Measurements from ENCODE around the gene RIT2. TPM values are rescaled to one million over a fixed set of nuclear protein-coding genes. Genes with fewer than 3 reads are reported as not detected.
A peak's percentile ranks its signal among the peaks of the same experiment; 100 is the strongest.

The RIT2 gene
- polyA plus RNA-seq, 1 donor from 2014 or later: 1.1 TPM

DNA sequence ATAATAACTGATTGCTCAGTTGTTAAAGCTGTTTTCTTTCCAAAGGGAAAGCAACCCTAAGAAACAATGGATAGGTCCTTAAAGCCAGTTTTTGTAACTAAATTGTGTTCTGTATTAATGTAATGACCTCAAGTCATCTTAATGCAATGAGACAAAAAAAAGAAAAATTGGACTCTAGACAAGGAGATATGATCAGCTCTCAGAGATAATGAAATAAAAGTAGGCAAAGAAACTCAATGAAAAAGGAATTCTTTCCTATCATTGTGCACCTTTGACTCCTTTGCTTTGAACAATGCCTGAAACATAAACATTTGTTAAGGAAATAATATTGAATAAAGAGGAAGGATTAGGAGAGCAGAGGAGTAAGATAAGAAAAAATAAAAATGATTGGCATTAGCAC lies 86.1 kb downstream of the RIT2 start:
- H2AFZ ChIP-seq (ENCODE audit: low read depth, low read length): no peak overlapping the region
- H3F3A ChIP-seq (ENCODE audit: insufficient read depth, low read length, poor library complexity, severe bottlenecking): no peaks in the 10 kb centered on the region
- no peak overlapping the region for H3K9ac ChIP-seq (ENCODE audit: low read length)
- H3K27ac ChIP-seq (ENCODE audit: low read length): no peak overlapping the region
- H3K4me3 ChIP-seq (ENCODE audit: low read length): no peak overlapping the region
- H4K20me1 ChIP-seq (ENCODE audit: insufficient read depth): no peaks in the 10 kb centered on the region
- H3K79me2 ChIP-seq (replicated peaks; ENCODE audit: insufficient read depth, low read length): no peaks in the 10 kb centered on the region
- no peaks in the 10 kb centered on the region for H3K36me3 ChIP-seq (ENCODE audit: insufficient read depth, low read length)
- no peaks in the 10 kb centered on the region for H3K27me3 ChIP-seq (ENCODE audit: insufficient read depth, low read depth, low read length)
- H3K9me3 ChIP-seq (ENCODE audit: low read length): no peaks in the 10 kb centered on the region
- H3K9me2 ChIP-seq (ENCODE audit: insufficient read depth, low read length): no peaks in the 10 kb centered on the region
- TF ChIP-seq, protein P1, sequence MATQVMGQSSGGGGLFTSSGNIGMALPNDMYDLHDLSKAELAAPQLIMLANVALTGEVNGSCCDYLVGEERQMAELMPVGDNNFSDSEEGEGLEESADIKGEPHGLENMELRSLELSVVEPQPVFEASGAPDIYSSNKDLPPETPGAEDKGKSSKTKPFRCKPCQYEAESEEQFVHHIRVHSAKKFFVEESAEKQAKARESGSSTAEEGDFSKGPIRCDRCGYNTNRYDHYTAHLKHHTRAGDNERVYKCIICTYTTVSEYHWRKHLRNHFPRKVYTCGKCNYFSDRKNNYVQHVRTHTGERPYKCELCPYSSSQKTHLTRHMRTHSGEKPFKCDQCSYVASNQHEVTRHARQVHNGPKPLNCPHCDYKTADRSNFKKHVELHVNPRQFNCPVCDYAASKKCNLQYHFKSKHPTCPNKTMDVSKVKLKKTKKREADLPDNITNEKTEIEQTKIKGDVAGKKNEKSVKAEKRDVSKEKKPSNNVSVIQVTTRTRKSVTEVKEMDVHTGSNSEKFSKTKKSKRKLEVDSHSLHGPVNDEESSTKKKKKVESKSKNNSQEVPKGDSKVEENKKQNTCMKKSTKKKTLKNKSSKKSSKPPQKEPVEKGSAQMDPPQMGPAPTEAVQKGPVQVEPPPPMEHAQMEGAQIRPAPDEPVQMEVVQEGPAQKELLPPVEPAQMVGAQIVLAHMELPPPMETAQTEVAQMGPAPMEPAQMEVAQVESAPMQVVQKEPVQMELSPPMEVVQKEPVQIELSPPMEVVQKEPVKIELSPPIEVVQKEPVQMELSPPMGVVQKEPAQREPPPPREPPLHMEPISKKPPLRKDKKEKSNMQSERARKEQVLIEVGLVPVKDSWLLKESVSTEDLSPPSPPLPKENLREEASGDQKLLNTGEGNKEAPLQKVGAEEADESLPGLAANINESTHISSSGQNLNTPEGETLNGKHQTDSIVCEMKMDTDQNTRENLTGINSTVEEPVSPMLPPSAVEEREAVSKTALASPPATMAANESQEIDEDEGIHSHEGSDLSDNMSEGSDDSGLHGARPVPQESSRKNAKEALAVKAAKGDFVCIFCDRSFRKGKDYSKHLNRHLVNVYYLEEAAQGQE (IDR thresholded peaks at IDR 0.05; ENCODE audit: borderline replicate concordance): no peak
- TF ChIP-seq EP300 (conservative IDR thresholded peaks at IDR 0.05; ENCODE audit: poor library complexity, severe bottlenecking) (no peak), MXI1 (conservative IDR thresholded peaks at IDR 0.05; ENCODE audit: poor library complexity, severe bottlenecking) (no peak), TAF1 (IDR thresholded peaks at IDR 0.05; ENCODE audit: low read depth) (no peak), EZH2 (IDR thresholded peaks at IDR 0.05; ENCODE audit: borderline replicate concordance, insufficient read depth, low read length, poor library complexity, severe bottlenecking) (no peak), POLR2AphosphoS5 (IDR thresholded peaks at IDR 0.05) (no peak), SMC3 (conservative IDR thresholded peaks at IDR 0.05; ENCODE audit: poor library complexity) (no peak), RAD21 (conservative IDR thresholded peaks at IDR 0.05) (no peak)
- TF ChIP-seq, protein P2, sequence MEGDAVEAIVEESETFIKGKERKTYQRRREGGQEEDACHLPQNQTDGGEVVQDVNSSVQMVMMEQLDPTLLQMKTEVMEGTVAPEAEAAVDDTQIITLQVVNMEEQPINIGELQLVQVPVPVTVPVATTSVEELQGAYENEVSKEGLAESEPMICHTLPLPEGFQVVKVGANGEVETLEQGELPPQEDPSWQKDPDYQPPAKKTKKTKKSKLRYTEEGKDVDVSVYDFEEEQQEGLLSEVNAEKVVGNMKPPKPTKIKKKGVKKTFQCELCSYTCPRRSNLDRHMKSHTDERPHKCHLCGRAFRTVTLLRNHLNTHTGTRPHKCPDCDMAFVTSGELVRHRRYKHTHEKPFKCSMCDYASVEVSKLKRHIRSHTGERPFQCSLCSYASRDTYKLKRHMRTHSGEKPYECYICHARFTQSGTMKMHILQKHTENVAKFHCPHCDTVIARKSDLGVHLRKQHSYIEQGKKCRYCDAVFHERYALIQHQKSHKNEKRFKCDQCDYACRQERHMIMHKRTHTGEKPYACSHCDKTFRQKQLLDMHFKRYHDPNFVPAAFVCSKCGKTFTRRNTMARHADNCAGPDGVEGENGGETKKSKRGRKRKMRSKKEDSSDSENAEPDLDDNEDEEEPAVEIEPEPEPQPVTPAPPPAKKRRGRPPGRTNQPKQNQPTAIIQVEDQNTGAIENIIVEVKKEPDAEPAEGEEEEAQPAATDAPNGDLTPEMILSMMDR (IDR thresholded peaks at IDR 0.05; ENCODE audit: poor library complexity, severe bottlenecking): no peak
- H3K4me2 ChIP-seq (ENCODE audit: low read length): no peak overlapping the region

DNA sequence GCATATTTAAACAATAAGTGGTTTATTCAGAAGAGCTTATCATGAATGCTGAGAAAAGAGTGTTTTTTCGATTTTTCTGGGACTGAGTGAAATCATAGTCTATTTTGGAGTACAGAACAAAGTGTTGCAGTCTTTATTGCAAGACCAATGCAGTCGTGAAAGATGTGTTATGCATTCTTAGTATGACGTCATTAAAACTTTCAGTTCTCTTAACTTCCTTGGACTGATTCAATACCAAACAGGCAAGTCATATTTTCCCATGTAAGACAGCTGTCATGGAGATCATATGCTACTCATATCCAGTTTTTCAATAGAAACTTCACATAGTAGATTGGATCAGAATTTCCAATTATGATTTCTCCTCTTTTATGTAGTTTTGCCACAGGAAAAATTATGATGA lies 92.6 kb downstream of the RIT2 start:
- H3K9me3 ChIP-seq (ENCODE audit: low read length): no peaks in the 10 kb centered on the region
- no peak overlapping the region for H3K9ac ChIP-seq (ENCODE audit: low read length)
- peak overlapping the region; percentile 7 for H3K27ac ChIP-seq (ENCODE audit: low read length)
- H3K4me3 ChIP-seq (ENCODE audit: low read length): no peak overlapping the region
- no peaks in the 10 kb centered on the region for H3K27me3 ChIP-seq (ENCODE audit: insufficient read depth, low read depth, low read length)
- no peaks in the 10 kb centered on the region for H4K20me1 ChIP-seq (ENCODE audit: insufficient read depth)
- no peaks in the 10 kb centered on the region for H3K9me2 ChIP-seq (ENCODE audit: insufficient read depth, low read length)
- no peaks in the 10 kb centered on the region for H3K36me3 ChIP-seq (ENCODE audit: insufficient read depth, low read length)
- no peaks in the 10 kb centered on the region for H3F3A ChIP-seq (ENCODE audit: insufficient read depth, low read length, poor library complexity, severe bottlenecking)
- H2AFZ ChIP-seq (ENCODE audit: low read depth, low read length): no peak overlapping the region
- H3K79me2 ChIP-seq (replicated peaks; ENCODE audit: insufficient read depth, low read length): no peaks in the 10 kb centered on the region
- no peak overlapping the region for H3K4me2 ChIP-seq (ENCODE audit: low read length)
- TF ChIP-seq EP300 (conservative IDR thresholded peaks at IDR 0.05; ENCODE audit: poor library complexity, severe bottlenecking) (peak; percentile 50), RAD21 (conservative IDR thresholded peaks at IDR 0.05) (no peak)

DNA sequence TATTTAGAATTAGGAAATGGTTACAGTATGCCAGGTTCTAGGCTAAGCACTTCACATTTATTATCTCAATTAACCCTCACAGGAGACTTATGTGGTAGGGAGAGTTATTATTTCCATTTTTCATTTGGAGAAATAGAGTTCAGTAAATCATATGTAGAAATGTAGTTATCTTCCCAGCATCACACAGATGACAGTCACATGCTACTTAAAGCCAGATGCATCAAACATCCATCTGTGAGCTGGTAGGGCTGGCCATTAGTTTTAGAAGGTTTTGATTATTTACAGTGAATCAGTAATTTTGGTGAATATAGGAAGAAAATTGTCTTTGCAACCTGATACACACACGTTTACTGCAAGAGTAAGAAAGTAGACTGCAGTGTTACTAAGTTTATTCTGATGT lies 97.9 kb downstream of the RIT2 start:
- H3K27ac ChIP-seq (ENCODE audit: low read length): no peak overlapping the region
- H3K9me2 ChIP-seq (ENCODE audit: insufficient read depth, low read length): no peaks in the 10 kb centered on the region
- no peaks in the 10 kb centered on the region for H3F3A ChIP-seq (ENCODE audit: insufficient read depth, low read length, poor library complexity, severe bottlenecking)
- TF ChIP-seq, protein P2 (IDR thresholded peaks at IDR 0.05; ENCODE audit: poor library complexity, severe bottlenecking): no peak
- TF ChIP-seq MXI1 (conservative IDR thresholded peaks at IDR 0.05; ENCODE audit: poor library complexity, severe bottlenecking) (no peak), EP300 (conservative IDR thresholded peaks at IDR 0.05; ENCODE audit: poor library complexity, severe bottlenecking) (no peak), SMC3 (conservative IDR thresholded peaks at IDR 0.05; ENCODE audit: poor library complexity) (no peak), TAF1 (IDR thresholded peaks at IDR 0.05; ENCODE audit: low read depth) (no peak), RAD21 (conservative IDR thresholded peaks at IDR 0.05) (no peak), EZH2 (IDR thresholded peaks at IDR 0.05; ENCODE audit: borderline replicate concordance, insufficient read depth, low read length, poor library complexity, severe bottlenecking) (no peak), POLR2AphosphoS5 (IDR thresholded peaks at IDR 0.05) (no peak)
- TF ChIP-seq, protein P1 (IDR thresholded peaks at IDR 0.05; ENCODE audit: borderline replicate concordance): no peak
- H3K9ac ChIP-seq (ENCODE audit: low read length): no peak overlapping the region
- H3K4me3 ChIP-seq (ENCODE audit: low read length): no peak overlapping the region
- H4K20me1 ChIP-seq (ENCODE audit: insufficient read depth): no peaks in the 10 kb centered on the region
- no peak overlapping the region for H2AFZ ChIP-seq (ENCODE audit: low read depth, low read length)
- H3K9me3 ChIP-seq (ENCODE audit: low read length): no peaks in the 10 kb centered on the region
- no peaks in the 10 kb centered on the region for H3K36me3 ChIP-seq (ENCODE audit: insufficient read depth, low read length)
- H3K27me3 ChIP-seq (ENCODE audit: insufficient read depth, low read depth, low read length): no peaks in the 10 kb centered on the region
- H3K79me2 ChIP-seq (replicated peaks; ENCODE audit: insufficient read depth, low read length): no peaks in the 10 kb centered on the region
- H3K4me2 ChIP-seq (ENCODE audit: low read length): no peak overlapping the region
